EL (cell line): ENCODE measurements around the gene RPL10.
A peak's percentile ranks its signal among the peaks of the same experiment; 100 is the strongest.

ENCODE experiments used
- DNase-seq: peaks from one replicate; pipeline ENCODE4 v3.0.0-alpha.2; 2016

The RPL10 gene

GRCh38 chrX:154397888-154398667, at the start of gene RPL10:
TSS of gene RPL10 (plus strand) at chrX:154398377. CDS start at chrX:154398520, 143 bp downstream.
- peak; percentile 94 for DNase-seq

- DNase-seq: peak; percentile 1
Measured at GRCh38 chrX:154348646-154349358, 49.4 kb upstream of the RPL10 start.

- peak; percentile 8 for DNase-seq
Measured at GRCh38 chrX:154349359-154349935, 48.7 kb upstream of the RPL10 start.

- peak; percentile 3 for DNase-seq
Measured at GRCh38 chrX:154349979-154350378, 48.2 kb upstream of the RPL10 start.

GRCh38 chrX:154350429-154351182, 47.6 kb upstream of the RPL10 start:
- peak; percentile 3 for DNase-seq

GRCh38 chrX:154351183-154352011, 46.8 kb upstream of the RPL10 start:
- peak; percentile 2 for DNase-seq

GRCh38 chrX:154352012-154352401, 46.2 kb upstream of the RPL10 start:
- peak; percentile 2 for DNase-seq

- DNase-seq: peak; percentile 1
Measured at GRCh38 chrX:154352466-154352865, 45.7 kb upstream of the RPL10 start.

- peak; percentile 1 for DNase-seq
Measured at GRCh38 chrX:154353172-154353843, 44.9 kb upstream of the RPL10 start.

- DNase-seq: no peak
Measured at GRCh38 chrX:154354013-154354412, 44.2 kb upstream of the RPL10 start.

GRCh38 chrX:154354516-154354915, 43.7 kb upstream of the RPL10 start:
- no peak for DNase-seq

GRCh38 chrX:154355094-154355775, 42.9 kb upstream of the RPL10 start:
- DNase-seq: no peak

- DNase-seq: no peak
Measured at GRCh38 chrX:154355776-154356140, 42.4 kb upstream of the RPL10 start.

GRCh38 chrX:154356596-154356995, 41.6 kb upstream of the RPL10 start:
- DNase-seq: no peak

GRCh38 chrX:154357205-154357604, 41.0 kb upstream of the RPL10 start:
- DNase-seq: no peak

- DNase-seq: no peak
Measured at GRCh38 chrX:154358011-154358410, 40.2 kb upstream of the RPL10 start.

- DNase-seq: no peak
Measured at GRCh38 chrX:154358829-154359228, 39.3 kb upstream of the RPL10 start.

GRCh38 chrX:154359362-154360154, 38.6 kb upstream of the RPL10 start:
- no peak for DNase-seq

- no peak for DNase-seq
Measured at GRCh38 chrX:154360155-154360713, 37.9 kb upstream of the RPL10 start.
